SK-N-SH treated with all-trans-retinoic acid at 6 μM for 48 hours (cell line): Measurements from ENCODE around the gene EML1.

Source experiments
- ARNTL ChIP-seq: fragments of 450-650 bp; formaldehyde crosslinking; IDR thresholded peaks from 2 replicates; pipeline ENCODE4 v1.5.0; 2020; ENCODE audit warnings: low read depth, mild to moderate bottlenecking, moderate library complexity, borderline replicate concordance
- ESRRG ChIP-seq: fragments of 250-450 bp; sonication (Bioruptor Pico); IDR thresholded peaks from 2 replicates; pipeline ENCODE4 v1.6.1; 2021; ENCODE audit warnings: mild to moderate bottlenecking
- GLIS3 ChIP-seq: fragments of 250-450 bp; sonication (Bioruptor Pico); IDR thresholded peaks from 2 replicates; pipeline ENCODE4 v1.5.0; 2020; ENCODE audit warnings: mild to moderate bottlenecking, moderate library complexity
- OSR1 ChIP-seq: fragments of 250-450 bp; sonication (Bioruptor Pico); IDR thresholded peaks from 2 replicates; pipeline ENCODE4 v1.8.0; 2022; ENCODE audit warnings: moderate library complexity, mild to moderate bottlenecking, inconsistent platforms
- PATZ1 ChIP-seq: fragments of 250-450 bp; sonication (Bioruptor Pico); IDR thresholded peaks from 2 replicates; pipeline ENCODE4 v1.8.0; 2020; ENCODE audit warnings: mild to moderate bottlenecking, moderate library complexity, borderline replicate concordance
- RARB ChIP-seq: fragments of 250-450 bp; sonication (Bioruptor Pico); IDR thresholded peaks from 2 replicates; pipeline ENCODE4 v1.8.0; 2021; ENCODE audit warnings: mild to moderate bottlenecking, moderate library complexity
- SNAI2 ChIP-seq: fragments of 250-450 bp; sonication (Bioruptor Pico); IDR thresholded peaks from 2 replicates; pipeline ENCODE4 v1.5.0; 2020; ENCODE audit warnings: mild to moderate bottlenecking, moderate library complexity
- TSHZ2 ChIP-seq: fragments of 250-450 bp; sonication (Bioruptor Pico); IDR thresholded peaks from 2 replicates; pipeline ENCODE4 v1.5.0; 2020; ENCODE audit warnings: mild to moderate bottlenecking, moderate library complexity
- ZC3H10 ChIP-seq: fragments of 250-450 bp; sonication (Bioruptor Pico); IDR thresholded peaks from 2 replicates; pipeline ENCODE4 v1.5.1; 2021; ENCODE audit warnings: mild to moderate bottlenecking, moderate library complexity
- ZFP3 ChIP-seq: fragments of 250-450 bp; sonication (Bioruptor Pico); IDR thresholded peaks from 2 replicates; pipeline ENCODE4 v1.5.0; 2020; ENCODE audit warnings: mild to moderate bottlenecking, moderate library complexity
- ZNF70 ChIP-seq: fragments of 450-650 bp; formaldehyde crosslinking; IDR thresholded peaks from 2 replicates; pipeline ENCODE4 v1.5.0; 2020; ENCODE audit warnings: mild to moderate bottlenecking, moderate library complexity

DNA sequence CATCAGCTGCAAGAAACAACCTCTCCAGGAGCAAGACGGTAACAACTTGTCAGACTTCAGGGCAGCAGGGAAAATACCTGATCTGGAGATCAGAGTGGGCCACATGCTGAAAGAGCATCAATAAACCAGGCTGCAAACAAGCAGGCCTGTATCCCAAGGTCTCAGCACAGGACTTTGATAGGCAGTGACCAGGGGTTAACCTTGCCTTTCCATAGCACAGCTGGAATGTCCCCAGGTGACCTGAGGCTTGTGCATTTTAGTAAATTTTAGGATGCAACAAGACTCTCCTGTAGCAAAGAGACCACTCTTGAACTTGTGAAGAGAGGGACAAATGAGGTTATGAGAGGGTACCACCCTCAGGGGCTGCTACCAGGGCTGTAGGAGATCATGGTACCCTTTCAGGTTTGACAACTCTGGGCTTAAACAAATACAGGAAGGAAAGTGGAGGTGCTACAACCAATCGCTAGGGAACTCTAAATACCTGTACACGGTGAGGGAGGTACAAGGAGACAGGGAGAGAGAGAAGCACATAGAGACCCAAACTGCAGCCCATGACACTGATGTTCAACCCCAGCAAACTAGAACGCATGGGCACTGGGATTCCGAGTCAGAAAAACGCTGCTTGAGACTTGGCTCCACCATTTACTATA lies 176.6 kb downstream of the EML1 start:
- no peak for TF ChIP-seq RARB (CRISPR knock-in tag)
- no peak for TF ChIP-seq SNAI2
- TF ChIP-seq ZFP3 (CRISPR knock-in tag): no peak
- no peak for TF ChIP-seq ESRRG (CRISPR knock-in tag)
- TF ChIP-seq OSR1 (CRISPR knock-in tag): no peak
- no peak for TF ChIP-seq ARNTL (CRISPR knock-in tag)
- no peak for TF ChIP-seq GLIS3 (CRISPR knock-in tag)
- no peak for TF ChIP-seq TSHZ2 (CRISPR knock-in tag)
- TF ChIP-seq ZC3H10 (CRISPR knock-in tag): no peak
- TF ChIP-seq ZNF70 (CRISPR knock-in tag): no peak
- no peak for TF ChIP-seq PATZ1 (CRISPR knock-in tag)
